HG03575 (cell line): ENCODE results near the gene SERPINB8.
"Not testable (repeated sequence)": the region's sequence is repeated elsewhere in the genome, so short reads cannot be mapped to it uniquely, and the experiment has no call there.

Experiments
- ATAC-seq: cut with Tn5 transposase; IDR thresholded peaks from one replicate; pipeline ENCODE4 v1.9.1; 2021; ENCODE audit not compliant: unreplicated experiment, insufficient number of reproducible peaks, low FRiP score; ENCODE audit errors: extremely low read depth

SERPINB8 gene, protein sequence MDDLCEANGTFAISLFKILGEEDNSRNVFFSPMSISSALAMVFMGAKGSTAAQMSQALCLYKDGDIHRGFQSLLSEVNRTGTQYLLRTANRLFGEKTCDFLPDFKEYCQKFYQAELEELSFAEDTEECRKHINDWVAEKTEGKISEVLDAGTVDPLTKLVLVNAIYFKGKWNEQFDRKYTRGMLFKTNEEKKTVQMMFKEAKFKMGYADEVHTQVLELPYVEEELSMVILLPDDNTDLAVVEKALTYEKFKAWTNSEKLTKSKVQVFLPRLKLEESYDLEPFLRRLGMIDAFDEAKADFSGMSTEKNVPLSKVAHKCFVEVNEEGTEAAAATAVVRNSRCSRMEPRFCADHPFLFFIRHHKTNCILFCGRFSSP

GRCh38 chr18:63969942-63970808 is at the start of gene SERPINB8:
Gene SERPINB8 (plus strand): TSS chr18:63970081. CDS start chr18:63978309, 8,228 bp downstream.
- peak; percentile 77 for ATAC-seq

DNA sequence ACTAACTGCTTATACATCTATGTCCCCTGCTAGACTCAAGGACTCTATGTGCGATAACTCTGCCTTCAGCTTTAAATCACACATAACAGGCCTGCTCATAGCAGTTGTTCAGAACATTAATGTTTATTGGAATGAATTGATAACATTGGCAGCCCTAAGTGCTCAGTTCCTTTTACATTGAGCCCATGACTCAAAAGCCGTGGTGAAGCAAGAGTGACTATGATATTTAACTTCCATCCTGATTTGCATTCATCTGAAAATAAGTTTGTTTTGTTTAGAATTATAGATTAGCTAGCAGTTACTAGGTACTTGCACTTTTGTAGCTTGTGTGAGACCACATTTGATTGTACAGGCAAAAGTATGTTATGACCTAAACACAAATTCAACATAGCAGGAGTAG is 47.8 kb upstream of the SERPINB8 start:
- ATAC-seq = no peak

DNA sequence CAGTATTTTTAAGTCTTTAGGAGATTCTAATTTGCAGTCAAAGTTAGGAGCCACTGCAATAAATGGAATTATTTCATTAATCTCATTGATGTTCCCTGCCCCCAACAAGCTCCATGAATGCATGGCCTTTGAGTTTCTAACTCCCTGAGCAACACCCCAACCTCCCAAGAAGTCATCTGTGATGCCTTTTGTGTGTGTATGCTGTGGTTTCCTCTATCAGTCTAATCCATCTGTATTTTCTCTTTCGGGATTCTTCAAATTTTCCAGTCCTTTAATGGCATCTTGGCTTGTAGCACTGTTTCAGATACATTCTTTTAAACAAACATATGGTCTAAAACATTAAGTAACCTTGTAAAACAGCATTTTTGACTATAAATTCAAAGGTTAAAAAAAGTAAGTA is 45.3 kb upstream of the SERPINB8 start:
- no peak for ATAC-seq

GRCh38 chr18:63928331-63928730 is 41.5 kb upstream of the SERPINB8 start:
- no peak for ATAC-seq

GRCh38 chr18:63929369-63929768 is 40.5 kb upstream of the SERPINB8 start:
- not testable (repeated sequence) for ATAC-seq

GRCh38 chr18:63930773-63931354 is 39.0 kb upstream of the SERPINB8 start:
- no peak for ATAC-seq

GRCh38 chr18:63936156-63936931 is 33.5 kb upstream of the SERPINB8 start:
- ATAC-seq = peak; percentile 90

DNA sequence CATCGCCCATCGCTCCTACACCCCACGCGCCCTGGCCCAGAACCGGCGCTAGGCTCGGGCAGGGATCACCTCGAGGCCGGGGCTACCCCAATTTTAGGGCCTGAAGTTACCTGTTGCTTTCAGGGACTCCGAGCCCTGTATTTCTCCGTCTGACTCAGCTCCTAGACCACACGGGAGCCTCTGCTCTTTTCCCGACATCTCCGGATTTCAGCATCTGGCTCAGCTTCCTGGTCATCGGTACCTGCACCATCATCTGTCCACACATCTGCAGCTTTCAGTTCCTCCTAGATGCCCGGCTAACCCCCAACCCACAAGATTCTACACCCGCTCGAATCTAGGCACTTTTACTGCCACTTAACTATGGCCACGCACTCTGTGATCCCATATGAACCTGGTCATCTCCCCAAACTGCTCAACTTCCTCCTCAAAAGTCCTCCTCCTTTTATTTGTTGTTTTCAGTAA is 32.9 kb upstream of the SERPINB8 start:
- peak; percentile 8 for ATAC-seq

- ATAC-seq = no peak
These were observed 29.9 kb upstream of the SERPINB8 start for GRCh38 chr18:63940008-63940407.

- ATAC-seq = not testable (repeated sequence)
These were observed 29.3 kb upstream of the SERPINB8 start for GRCh38 chr18:63940543-63941050.

- no peak for ATAC-seq
These were observed 22.7 kb upstream of the SERPINB8 start for GRCh38 chr18:63947051-63947790.

GRCh38 chr18:63949068-63949737 is 20.7 kb upstream of the SERPINB8 start, which contains the start of gene HMSD:
Gene HMSD (plus strand): TSS chr18:63949301. CDS start chr18:63953456, 4,155 bp downstream.
- peak; percentile 55 for ATAC-seq

- ATAC-seq = peak; percentile 30
These were observed 18.6 kb upstream of the SERPINB8 start for GRCh38 chr18:63951302-63951705.

- ATAC-seq = no peak
These were observed 16.1 kb upstream of the SERPINB8 start for GRCh38 chr18:63953811-63954210.

- no peak for ATAC-seq
These were observed 13.1 kb upstream of the SERPINB8 start for GRCh38 chr18:63956755-63957154.

DNA sequence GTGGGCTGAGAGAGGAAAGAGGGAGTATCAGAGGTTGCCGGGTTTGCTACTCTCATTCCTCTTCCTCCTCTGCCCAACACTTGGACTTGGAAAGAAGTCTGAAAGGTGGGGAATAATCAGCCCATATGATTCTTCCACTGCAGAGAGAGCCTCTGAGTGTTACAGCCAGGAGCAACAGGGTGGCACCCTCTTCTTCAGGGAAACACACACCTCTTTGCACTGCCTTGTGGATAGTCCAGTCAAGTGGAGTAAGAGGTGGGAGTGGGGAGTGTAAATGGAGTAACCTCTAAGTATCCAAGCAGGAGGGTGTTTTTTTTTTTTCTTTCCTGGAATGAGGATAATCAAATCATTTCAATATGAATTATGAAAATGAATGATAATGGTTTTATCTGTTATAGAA is 9.0 kb upstream of the SERPINB8 start:
- no peak for ATAC-seq

DNA sequence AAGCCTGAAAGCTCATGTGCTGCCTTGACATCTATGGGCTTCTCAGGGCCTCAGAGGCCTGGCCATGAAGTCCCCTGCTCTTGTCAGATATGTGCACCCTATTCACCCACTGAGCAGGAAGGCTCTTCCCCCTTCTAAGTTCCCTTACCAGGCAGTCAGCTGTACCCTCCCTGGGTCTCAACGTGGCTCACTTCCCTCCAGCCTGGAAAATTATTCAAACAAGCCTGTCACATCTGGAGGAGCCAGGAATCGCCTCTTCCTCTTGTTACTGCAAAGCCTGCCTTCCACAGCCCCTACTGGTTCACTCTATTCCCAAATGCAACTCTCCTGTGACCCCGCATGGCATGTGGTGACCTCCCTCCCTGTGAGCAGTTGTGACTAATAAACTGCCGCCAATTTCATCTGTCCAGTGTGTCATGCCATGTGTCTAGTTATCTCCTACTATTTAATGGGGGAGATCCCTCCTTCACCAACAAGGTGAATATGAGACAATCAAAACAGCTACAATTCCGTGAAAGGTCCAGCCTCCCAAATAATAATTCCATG is 8.4 kb upstream of the SERPINB8 start:
- no peak for ATAC-seq
